ENCODE results near the gene MYO1H. TPM values are rescaled to one million over a fixed set of nuclear protein-coding genes. Genes with fewer than 3 reads are reported as not detected.

The MYO1H gene
- total and polyA plus RNA-seq, 2 of the 13 experiments (the other 11 are each of a cell fraction or from before 2014, with no cell fraction given) = not detected

DNA sequence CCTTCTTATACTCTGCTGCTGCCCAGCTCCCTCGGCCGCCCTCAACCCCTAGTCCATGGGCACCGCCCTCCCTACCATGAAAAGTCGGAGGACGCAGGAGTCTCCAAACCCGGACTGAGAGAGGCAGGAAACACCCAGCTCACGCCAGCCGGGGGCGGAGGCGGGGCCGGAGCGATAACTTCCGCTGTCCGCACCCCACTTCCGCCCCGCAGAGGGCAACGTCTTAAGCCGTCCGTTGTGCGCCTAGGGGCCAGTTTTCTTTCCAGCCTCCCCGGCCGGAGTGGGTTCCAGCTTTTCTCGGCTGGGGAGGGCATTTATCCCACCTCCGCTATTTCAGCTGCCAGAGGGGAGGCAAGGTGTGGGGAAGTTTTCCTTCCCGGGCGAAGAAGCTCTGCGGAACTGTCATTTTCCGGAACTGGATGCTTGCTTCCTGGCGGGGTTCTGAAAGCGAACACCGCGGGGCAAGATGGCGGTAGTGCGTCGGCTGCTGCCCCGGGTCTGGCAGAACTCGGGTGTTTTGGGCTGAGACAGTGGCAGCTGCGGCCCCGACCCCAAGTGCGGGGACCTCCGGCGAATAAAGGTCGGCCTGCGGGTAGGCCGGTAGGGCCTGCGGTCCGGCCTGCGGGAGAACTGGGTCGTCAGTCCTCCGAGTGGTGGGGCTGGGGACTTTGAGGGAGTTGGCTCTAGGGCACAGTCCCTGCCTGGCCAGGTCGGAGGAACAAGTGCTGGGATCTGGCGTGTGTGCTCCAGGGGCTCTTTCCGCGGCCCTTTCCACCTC is 129.7 kb downstream of the MYO1H start, which contains the start of the genes KCTD10 and UBE3B (continued):
- TF ChIP-seq, protein P1, sequence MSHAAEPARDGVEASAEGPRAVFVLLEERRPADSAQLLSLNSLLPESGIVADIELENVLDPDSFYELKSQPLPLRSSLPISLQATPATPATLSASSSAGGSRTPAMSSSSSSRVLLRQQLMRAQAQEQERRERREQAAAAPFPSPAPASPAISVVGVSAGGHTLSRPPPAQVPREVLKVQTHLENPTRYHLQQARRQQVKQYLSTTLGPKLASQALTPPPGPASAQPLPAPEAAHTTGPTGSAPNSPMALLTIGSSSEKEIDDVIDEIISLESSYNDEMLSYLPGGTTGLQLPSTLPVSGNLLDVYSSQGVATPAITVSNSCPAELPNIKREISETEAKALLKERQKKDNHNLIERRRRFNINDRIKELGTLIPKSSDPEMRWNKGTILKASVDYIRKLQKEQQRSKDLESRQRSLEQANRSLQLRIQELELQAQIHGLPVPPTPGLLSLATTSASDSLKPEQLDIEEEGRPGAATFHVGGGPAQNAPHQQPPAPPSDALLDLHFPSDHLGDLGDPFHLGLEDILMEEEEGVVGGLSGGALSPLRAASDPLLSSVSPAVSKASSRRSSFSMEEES (CRISPR knock-in tag; IDR thresholded peaks at IDR 0.05) = peak; percentile 12
- TF ChIP-seq SNRNP70 (IDR thresholded peaks at IDR 0.05; ENCODE audit: low read depth, low read length) (no peak), ZFX (CRISPR knock-in tag; IDR thresholded peaks at IDR 0.05; ENCODE audit: low read depth) (peak; percentile 53), ZNF605 (CRISPR knock-in tag; IDR thresholded peaks at IDR 0.05) (no peak; the same call in 1 of the 2 replicates), ZMYM4 (CRISPR knock-in tag; IDR thresholded peaks at IDR 0.05) (peak; percentile 38; the same call in 1 of the 2 replicates), GATA4 (IDR thresholded peaks at IDR 0.05; ENCODE audit: borderline replicate concordance, low read depth) (no peak), ZNF552 (CRISPR knock-in tag; IDR thresholded peaks at IDR 0.05; ENCODE audit: borderline replicate concordance) (peak; percentile 67; the same call in 1 of the 2 replicates), YEATS2 (CRISPR knock-in tag; IDR thresholded peaks at IDR 0.05; ENCODE audit: borderline replicate concordance) (peak; percentile 85), ZFP82 (CRISPR knock-in tag; IDR thresholded peaks at IDR 0.05; ENCODE audit: borderline replicate concordance) (0 out of 2 replicates have a peak, but pooled peaks have one; percentile 38), ZZZ3 (CRISPR knock-in tag; IDR thresholded peaks at IDR 0.05; ENCODE audit: borderline replicate concordance) (peak; percentile 77; the same call in 1 of the 2 replicates), NR2F1 (CRISPR knock-in tag; IDR thresholded peaks at IDR 0.05) (no peak), ZNF10 (CRISPR knock-in tag; IDR thresholded peaks at IDR 0.05; ENCODE audit: borderline replicate concordance, low read depth) (no peak), NR3C1 (CRISPR knock-in tag; IDR thresholded peaks at IDR 0.05) (no peak), ZNF230 (CRISPR knock-in tag; IDR thresholded peaks at IDR 0.05) (peak; percentile 91; the same call in 1 of the 2 replicates), MBNL3 (CRISPR knock-in tag; conservative IDR thresholded peaks at IDR 0.05) (no peak), ZNF251 (CRISPR knock-in tag; IDR thresholded peaks at IDR 0.05) (peak; percentile 77; the same call in 1 of the 2 replicates), TARDBP (CRISPR knock-in tag; IDR thresholded peaks at IDR 0.05) (peak; percentile 52; the same call in 1 of the 2 replicates)
- TF ChIP-seq, protein P2, sequence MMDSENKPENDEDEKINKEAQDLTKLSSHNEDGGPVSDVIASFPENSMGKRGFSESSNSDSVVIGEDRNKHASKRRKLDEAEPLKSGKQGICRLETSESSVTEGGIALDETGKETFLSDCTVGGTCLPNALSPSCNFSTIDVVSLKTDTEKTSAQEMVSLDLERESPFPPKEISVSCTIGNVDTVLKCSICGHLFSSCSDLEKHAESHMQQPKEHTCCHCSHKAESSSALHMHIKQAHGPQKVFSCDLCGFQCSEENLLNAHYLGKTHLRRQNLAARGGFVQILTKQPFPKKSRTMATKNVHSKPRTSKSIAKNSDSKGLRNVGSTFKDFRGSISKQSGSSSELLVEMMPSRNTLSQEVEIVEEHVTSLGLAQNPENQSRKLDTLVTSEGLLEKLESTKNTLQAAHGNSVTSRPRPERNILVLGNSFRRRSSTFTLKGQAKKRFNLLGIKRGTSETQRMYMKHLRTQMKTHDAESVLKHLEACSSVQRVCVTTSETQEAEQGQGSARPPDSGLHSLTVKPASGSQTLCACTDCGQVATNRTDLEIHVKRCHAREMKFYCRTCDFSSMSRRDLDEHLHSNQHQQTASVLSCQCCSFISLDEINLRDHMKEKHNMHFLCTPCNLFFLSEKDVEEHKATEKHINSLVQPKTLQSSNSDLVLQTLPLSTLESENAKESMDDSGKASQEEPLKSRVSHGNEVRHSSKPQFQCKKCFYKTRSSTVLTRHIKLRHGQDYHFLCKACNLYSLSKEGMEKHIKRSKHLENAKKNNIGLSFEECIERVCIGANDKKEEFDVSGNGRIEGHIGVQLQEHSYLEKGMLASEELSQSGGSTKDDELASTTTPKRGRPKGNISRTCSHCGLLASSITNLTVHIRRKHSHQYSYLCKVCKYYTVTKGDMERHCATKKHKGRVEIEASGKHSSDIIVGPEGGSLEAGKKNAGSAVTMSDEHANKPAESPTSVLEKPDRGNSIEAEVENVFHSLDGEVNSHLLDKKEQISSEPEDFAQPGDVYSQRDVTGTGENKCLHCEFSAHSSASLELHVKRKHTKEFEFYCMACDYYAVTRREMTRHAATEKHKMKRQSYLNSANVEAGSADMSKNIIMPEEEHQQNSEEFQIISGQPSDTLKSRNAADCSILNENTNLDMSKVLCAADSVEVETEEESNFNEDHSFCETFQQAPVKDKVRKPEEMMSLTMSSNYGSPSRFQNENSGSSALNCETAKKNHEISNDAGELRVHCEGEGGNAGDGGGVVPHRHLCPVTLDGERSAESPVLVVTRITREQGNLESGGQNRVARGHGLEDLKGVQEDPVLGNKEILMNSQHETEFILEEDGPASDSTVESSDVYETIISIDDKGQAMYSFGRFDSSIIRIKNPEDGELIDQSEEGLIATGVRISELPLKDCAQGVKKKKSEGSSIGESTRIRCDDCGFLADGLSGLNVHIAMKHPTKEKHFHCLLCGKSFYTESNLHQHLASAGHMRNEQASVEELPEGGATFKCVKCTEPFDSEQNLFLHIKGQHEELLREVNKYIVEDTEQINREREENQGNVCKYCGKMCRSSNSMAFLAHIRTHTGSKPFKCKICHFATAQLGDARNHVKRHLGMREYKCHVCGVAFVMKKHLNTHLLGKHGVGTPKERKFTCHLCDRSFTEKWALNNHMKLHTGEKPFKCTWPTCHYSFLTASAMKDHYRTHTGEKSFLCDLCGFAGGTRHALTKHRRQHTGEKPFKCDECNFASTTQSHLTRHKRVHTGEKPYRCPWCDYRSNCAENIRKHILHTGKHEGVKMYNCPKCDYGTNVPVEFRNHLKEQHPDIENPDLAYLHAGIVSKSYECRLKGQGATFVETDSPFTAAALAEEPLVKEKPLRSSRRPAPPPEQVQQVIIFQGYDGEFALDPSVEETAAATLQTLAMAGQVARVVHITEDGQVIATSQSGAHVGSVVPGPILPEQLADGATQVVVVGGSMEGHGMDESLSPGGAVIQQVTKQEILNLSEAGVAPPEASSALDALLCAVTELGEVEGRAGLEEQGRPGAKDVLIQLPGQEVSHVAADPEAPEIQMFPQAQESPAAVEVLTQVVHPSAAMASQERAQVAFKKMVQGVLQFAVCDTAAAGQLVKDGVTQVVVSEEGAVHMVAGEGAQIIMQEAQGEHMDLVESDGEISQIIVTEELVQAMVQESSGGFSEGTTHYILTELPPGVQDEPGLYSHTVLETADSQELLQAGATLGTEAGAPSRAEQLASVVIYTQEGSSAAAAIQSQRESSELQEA (CRISPR knock-in tag; IDR thresholded peaks at IDR 0.05; ENCODE audit: not compliant biosample characterization) = peak; percentile 71
- TF ChIP-seq, protein P3, sequence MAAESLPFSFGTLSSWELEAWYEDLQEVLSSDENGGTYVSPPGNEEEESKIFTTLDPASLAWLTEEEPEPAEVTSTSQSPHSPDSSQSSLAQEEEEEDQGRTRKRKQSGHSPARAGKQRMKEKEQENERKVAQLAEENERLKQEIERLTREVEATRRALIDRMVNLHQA (CRISPR knock-in tag; IDR thresholded peaks at IDR 0.05) = no peak

Measured in HepG2 (cell line).